Suprapubic skin (tissue), 4 donors: ENCODE measurements around the gene MIPOL1. TPM values are rescaled to one million over a fixed set of nuclear protein-coding genes. Genes with fewer than 3 reads are reported as not detected.

Experiments
- DNase-seq, 2 donors: peaks; one replicate each; pipeline ENCODE4 v3.0.0-alpha.2; 2019; ENCODE audit warnings: low spot score in 2 of 2
- H3K27ac ChIP-seq: fragments of 200-600 bp; sonication (generic); one replicate; pipeline ENCODE4 v1.5.1; 2019
- H3K27me3 ChIP-seq: fragments of 200-600 bp; sonication (generic); one replicate; pipeline ENCODE4 v1.5.1; 2019
- H3K36me3 ChIP-seq: fragments of 200-600 bp; sonication (generic); one replicate; pipeline ENCODE4 v1.5.1; 2019
- H3K4me1 ChIP-seq: fragments of 200-600 bp; sonication (generic); one replicate; pipeline ENCODE4 v1.5.1; 2019
- H3K4me3 ChIP-seq: fragments of 200-600 bp; sonication (generic); one replicate; pipeline ENCODE4 v1.5.1; 2019; ENCODE audit warnings: mild to moderate bottlenecking
- H3K9me3 ChIP-seq: fragments of 200-600 bp; sonication (generic); one replicate; pipeline ENCODE4 v1.5.1; 2019
- EP300 ChIP-seq: sonication (generic); formaldehyde crosslinking; IDR thresholded peaks from one replicate; pipeline ENCODE4 v1.6.1; 2017; ENCODE audit warnings: antibody characterized with exemption
- POLR2A ChIP-seq, 2 donors: fragments of 450-650 bp; IDR thresholded peaks; one replicate each; pipeline ENCODE4 v1.6.1; 2017; ENCODE audit warnings: antibody characterized with exemption in 2 of 2, mild to moderate bottlenecking in 2 of 2, moderate library complexity in 2 of 2
- POLR2AphosphoS5 ChIP-seq, 3 donors: sonication (generic); formaldehyde crosslinking; IDR thresholded peaks; one replicate each; pipeline ENCODE4 v1.6.1; 2017; ENCODE audit warnings: antibody characterized with exemption in 3 of 3
- WGBS: methylation state at CpG from one replicate; pipeline ENCODE4 v1.1.5; 2018; 5-methylcytosine and 5-hydroxymethylcytosine counted together
- total RNA-seq, 4 donors: library from RNA; depleted of rRNA; stranded (reverse); fragments of >200 nt; gene quantifications; one replicate each; pipeline ENCODE4 v1.1.0, GENCODE V29; 2016
- TF ChIP-seq, protein P1 (sequence below), 2 donors: fragments of 200-600 bp in 1 of 2; fragments of 450-650 bp in 1 of 2; sonication (generic) in 1 of 2; IDR thresholded peaks; one replicate each; pipeline ENCODE4 v1.5.1; 2016 to 2019; ENCODE audit warnings: antibody characterized with exemption in 2 of 2, mild to moderate bottlenecking in 1 of 2, moderate library complexity in 1 of 2

Gene MIPOL1
- total RNA-seq, 4 donors from 2014 or later: 3.5 to 12.7 (median 7.6) TPM

DNA sequence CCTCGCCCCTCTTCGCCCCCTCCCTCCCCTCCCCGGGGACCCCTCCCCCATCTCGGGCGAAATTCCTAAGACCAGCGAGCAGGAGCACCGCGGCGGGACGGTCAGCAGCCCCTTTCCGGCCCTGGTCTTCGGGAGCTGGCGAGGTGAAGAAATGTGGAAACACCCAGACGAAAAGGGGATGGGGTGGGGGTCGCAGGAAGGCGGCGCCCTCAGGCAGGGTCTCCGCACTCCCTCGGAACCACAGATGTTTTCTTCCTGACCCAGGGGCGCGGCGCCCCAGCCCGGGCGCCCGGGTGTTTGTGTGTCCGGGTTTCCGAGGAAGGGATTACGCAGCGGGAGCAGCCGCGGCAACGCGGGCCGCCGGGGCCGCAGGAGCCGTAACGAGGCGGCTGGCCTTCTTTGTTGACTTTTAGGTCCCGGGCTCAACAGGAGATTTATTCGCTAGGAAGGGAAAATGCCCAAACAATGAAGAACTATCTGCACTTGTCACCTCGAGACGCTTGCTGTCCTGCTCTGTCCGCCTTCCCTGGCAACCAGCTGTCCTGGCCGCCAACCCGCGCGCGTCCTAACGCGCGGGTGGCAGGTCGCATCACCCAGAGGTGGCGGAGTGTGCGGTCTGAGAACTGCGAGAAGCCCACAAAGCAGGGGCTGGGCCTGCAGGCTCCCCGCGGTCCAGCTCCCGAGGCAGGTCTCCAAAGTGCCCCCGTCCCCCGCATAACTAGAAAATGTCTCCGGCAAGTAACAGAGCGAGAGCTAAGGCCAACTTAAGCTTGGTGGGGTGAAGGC, 390.3 kb downstream of the MIPOL1 start:
- peaks cover 100% of the 10 kb centered on the region for H3K27me3 ChIP-seq
- TF ChIP-seq EP300 (no peak), POLR2A (IDR thresholded peaks at IDR 0.05) (no peak), POLR2AphosphoS5 (IDR thresholded peaks at IDR 0.05) (no peak)
- TF ChIP-seq, protein P1, sequence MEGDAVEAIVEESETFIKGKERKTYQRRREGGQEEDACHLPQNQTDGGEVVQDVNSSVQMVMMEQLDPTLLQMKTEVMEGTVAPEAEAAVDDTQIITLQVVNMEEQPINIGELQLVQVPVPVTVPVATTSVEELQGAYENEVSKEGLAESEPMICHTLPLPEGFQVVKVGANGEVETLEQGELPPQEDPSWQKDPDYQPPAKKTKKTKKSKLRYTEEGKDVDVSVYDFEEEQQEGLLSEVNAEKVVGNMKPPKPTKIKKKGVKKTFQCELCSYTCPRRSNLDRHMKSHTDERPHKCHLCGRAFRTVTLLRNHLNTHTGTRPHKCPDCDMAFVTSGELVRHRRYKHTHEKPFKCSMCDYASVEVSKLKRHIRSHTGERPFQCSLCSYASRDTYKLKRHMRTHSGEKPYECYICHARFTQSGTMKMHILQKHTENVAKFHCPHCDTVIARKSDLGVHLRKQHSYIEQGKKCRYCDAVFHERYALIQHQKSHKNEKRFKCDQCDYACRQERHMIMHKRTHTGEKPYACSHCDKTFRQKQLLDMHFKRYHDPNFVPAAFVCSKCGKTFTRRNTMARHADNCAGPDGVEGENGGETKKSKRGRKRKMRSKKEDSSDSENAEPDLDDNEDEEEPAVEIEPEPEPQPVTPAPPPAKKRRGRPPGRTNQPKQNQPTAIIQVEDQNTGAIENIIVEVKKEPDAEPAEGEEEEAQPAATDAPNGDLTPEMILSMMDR (IDR thresholded peaks at IDR 0.05): no peak
- H3K9me3 ChIP-seq: no peaks in the 10 kb centered on the region
- DNase-seq: no peak
- H3K4me1 ChIP-seq: peaks cover 41% of the 10 kb centered on the region
- WGBS: 7% methylated on average over 58 of the region's 63 CpGs
- H3K27ac ChIP-seq: no peak overlapping the region
- no peaks in the 10 kb centered on the region for H3K36me3 ChIP-seq
- H3K4me3 ChIP-seq: no peak overlapping the region

DNA sequence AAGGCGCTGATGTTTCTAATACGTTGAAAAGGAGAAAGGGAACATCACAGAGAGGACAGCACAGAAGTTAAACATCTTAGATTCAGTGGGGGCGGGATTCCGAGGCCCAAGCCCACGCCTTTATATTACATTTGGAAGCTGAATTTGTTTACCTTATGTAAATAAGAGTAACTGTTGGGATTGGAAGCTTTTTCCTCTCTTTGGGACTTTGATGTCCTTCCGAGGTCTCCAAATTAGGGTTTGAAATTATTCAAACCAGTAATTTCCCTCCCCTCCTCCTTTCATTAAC, 390.9 kb downstream of the MIPOL1 start:
- no peak overlapping the region for H3K4me3 ChIP-seq
- TF ChIP-seq EP300: no peak
- TF ChIP-seq POLR2A (IDR thresholded peaks at IDR 0.05): no peak
- no peak for TF ChIP-seq POLR2AphosphoS5 (IDR thresholded peaks at IDR 0.05)
- peaks cover 100% of the 10 kb centered on the region for H3K27me3 ChIP-seq
- H3K4me1 ChIP-seq: peaks cover 41% of the 10 kb centered on the region
- no peaks in the 10 kb centered on the region for H3K9me3 ChIP-seq
- no peak overlapping the region for H3K27ac ChIP-seq
- DNase-seq: no peak
- H3K36me3 ChIP-seq: no peaks in the 10 kb centered on the region
- WGBS: 33% methylated on average over 6 of the region's 6 CpGs

DNA sequence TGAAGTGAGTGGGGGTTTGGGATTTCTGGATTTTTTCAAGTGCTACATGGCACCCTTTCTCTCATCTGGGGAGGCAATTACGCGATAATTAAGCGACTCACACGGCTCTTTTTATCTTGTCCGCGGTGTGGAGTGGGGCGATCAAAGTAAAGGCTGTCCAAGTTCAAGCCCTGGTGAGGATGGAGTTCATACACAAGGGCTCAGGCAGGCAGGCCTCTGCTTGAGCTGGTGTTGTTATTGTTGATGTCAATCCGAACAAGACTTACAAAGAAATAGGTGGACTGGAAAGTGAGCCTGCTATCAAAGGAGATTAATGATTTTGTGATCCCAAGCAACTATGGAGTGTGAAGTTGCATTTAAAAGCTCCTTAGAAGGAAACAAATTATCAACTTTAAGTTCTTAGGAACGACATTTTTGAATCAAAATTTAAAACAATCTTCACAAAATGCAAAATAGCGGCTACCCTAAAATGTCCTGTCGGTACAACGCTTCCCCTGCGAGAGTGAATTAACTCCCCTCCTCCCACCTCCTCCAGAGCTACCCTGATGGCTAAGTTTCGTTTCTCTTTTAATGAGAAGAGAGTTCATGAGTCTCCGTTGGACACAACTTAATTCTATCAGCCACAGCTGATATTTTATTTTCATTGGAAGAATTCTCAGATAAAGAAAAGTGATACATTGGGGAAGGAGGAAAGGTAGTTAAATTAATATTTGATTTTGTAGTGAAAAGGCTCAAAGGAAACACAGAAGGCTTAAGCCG, 391.4 kb downstream of the MIPOL1 start:
- no peaks in the 10 kb centered on the region for H3K36me3 ChIP-seq
- H3K27ac ChIP-seq: no peak overlapping the region
- no peak for DNase-seq
- 24% methylated on average over 16 of the region's 16 CpGs for WGBS
- H3K27me3 ChIP-seq: peaks cover 100% of the 10 kb centered on the region
- TF ChIP-seq, protein P1 (IDR thresholded peaks at IDR 0.05): no peak
- no peak for TF ChIP-seq POLR2A (IDR thresholded peaks at IDR 0.05)
- TF ChIP-seq POLR2AphosphoS5 (IDR thresholded peaks at IDR 0.05): no peak
- TF ChIP-seq EP300: no peak
- H3K9me3 ChIP-seq: no peaks in the 10 kb centered on the region
- H3K4me3 ChIP-seq: no peak overlapping the region
- H3K4me1 ChIP-seq: peaks cover 40% of the 10 kb centered on the region

DNA sequence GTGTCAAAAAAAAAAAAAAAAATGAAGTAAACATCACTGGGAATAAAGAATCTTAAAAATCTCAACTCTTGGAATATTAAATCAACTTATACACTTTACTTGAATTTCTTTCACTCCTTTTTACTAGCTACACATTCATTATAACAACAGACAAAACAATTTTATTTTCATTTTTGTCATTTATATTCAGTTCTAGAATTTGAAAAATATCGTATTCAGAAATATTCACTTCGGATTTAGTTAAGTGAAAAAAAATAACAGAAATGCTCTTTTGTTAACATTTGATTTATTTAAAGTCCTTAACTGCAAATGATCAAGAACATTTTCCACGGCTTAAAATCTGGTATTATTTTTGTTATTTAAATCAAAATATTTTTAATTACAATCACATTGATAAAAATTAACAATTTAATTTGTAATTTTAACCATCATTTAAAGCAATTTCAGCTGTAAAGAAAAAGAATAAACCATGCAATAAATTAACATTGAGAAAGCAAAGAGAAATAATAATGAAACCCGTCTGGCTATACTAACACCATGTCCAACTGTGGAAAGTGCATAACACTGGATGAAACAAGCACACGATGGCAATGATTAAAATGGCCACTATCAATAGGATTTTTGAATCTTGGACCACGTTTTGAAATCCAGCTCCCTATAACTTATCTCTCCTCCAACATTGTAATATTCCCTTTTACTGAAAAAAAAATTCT, 392.1 kb downstream of the MIPOL1 start:
- Histone ChIP-seq H3K36me3 (no peaks in the 10 kb centered on the region), H3K9me3 (no peaks in the 10 kb centered on the region), H3K4me3 (no peak overlapping the region), H3K27me3 (peaks cover 98% of the 10 kb centered on the region), H3K4me1 (peaks cover 40% of the 10 kb centered on the region), H3K27ac (no peak overlapping the region)
- DNase-seq: no peak
- WGBS: 32% methylated on average over 6 of the region's 6 CpGs
- no peak for TF ChIP-seq POLR2AphosphoS5 (IDR thresholded peaks at IDR 0.05)
- no peak for TF ChIP-seq POLR2A (IDR thresholded peaks at IDR 0.05)
- no peak for TF ChIP-seq EP300

DNA sequence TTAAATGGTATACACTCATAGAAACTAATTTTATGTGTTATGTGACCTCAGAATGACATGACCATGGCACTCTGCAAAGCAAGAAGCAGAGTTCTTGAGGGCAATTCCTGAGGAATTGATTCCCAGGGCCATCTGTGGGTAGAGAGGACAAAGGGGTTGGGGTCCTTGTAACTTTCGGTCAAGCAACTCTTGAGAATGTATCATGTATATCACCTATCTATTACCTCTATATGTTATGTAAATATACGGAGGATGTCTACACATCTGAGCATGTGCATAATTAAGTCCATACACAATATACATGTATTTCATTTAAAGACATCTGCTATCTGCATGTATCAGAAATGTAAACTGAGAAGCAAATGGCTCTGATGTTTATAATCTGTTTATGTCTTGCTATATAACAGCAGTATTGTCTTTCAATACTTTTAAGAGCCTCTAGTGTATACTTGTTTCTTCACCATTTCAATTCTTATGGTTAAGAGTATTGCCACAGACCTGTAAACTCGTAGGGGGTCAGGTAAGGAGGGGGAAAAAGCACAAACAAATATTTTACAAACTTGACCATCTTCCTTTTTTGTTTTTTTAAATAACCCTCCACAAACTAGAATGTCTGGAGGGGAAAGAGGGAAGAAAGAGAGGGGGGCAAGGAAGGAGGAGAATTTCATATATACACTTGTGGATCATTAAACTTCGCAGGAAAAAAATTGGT, 392.8 kb downstream of the MIPOL1 start:
- no peak for TF ChIP-seq POLR2A (IDR thresholded peaks at IDR 0.05)
- TF ChIP-seq, protein P1 (IDR thresholded peaks at IDR 0.05): no peak
- no peak for TF ChIP-seq EP300
- no peak for TF ChIP-seq POLR2AphosphoS5 (IDR thresholded peaks at IDR 0.05)
- Histone ChIP-seq H3K36me3 (no peaks in the 10 kb centered on the region), H3K27ac (no peak overlapping the region), H3K9me3 (no peaks in the 10 kb centered on the region), H3K4me1 (peaks cover 38% of the 10 kb centered on the region), H3K27me3 (peaks cover 96% of the 10 kb centered on the region), H3K4me3 (no peak overlapping the region)
- no peak for DNase-seq
- 30% methylated on average over 4 of the region's 4 CpGs for WGBS
